ENCODE measurements around the gene DCXR.

The DCXR gene

GRCh38 chr17:82021107-82021899 lies 16.2 kb downstream of the DCXR start:
- DNase-seq = peak; percentile 63 to 64

DNA sequence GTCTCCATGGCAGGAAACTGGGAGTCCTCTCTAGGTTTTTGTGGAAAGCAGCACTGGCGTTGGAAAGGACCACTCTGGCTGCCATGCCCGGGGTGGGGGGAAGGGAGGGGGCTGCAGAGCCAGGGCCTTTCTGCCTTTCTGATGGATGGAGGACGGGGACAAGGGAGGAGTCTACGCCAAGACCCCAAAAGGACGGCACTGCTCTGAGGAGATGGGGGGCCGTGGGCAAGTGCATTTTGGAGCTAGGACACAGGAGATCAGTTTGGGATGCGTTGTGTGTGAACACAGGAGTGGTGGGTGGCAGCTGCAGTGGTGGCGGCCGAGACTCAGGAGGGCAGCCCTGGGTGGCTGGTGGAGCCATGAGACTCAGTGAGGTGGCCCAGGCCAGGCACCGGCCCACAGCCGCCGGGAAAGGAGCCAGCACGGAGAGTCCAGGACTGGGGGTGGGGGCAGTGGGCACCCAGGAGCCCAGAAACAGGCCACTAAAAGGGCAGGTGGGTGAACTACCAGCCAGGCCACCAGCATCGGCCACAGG lies 16.9 kb downstream of the DCXR start:
- no peak for DNase-seq

DNA sequence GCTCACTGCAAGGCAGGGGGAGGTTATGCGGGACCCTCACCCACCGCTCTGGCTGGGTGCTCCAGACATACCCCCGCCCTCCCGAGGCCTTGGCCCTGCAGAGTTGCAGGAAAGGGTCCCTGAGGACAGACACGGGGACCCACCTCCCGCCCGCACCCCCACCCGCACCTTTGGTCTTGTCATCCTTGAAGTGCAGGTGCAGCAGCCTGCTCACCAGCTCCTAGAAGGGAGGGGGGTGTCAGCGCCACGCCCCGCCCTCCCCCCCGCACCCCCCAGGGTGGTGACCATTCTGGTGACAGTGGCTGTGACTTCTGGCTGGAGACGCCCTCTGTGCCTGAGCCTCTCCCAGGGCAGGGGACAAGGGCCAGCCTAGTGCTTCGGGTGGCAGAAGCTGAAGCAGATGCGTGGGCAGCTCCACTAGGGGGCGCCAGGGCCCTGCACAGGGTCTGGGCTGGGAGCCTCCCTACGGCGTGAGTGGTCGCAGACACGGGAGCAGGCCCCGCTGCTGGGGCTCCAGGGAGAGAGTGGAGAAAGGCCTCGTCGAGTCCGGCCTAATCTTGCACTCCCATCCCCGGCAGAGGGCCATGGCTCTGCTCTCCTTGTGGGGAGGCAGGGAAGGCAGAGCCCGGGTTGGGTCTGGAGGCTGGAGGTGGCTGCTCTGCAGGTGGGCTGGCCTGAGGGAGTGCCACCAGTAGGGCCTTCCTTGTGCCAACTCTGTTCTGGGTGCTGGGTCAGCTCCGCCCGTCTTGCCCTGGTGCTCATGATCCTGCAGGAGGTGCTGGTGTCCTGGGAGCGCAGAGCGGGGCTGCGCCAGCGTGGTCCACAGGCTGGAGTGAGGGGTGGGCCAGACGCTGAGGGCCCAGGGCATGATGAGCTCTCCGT lies 17.6 kb downstream of the DCXR start:
- peak; percentile 58 to 59 for DNase-seq

GRCh38 chr17:82018989-82019689 lies 18.4 kb downstream of the DCXR start:
- no peak for DNase-seq

DNA sequence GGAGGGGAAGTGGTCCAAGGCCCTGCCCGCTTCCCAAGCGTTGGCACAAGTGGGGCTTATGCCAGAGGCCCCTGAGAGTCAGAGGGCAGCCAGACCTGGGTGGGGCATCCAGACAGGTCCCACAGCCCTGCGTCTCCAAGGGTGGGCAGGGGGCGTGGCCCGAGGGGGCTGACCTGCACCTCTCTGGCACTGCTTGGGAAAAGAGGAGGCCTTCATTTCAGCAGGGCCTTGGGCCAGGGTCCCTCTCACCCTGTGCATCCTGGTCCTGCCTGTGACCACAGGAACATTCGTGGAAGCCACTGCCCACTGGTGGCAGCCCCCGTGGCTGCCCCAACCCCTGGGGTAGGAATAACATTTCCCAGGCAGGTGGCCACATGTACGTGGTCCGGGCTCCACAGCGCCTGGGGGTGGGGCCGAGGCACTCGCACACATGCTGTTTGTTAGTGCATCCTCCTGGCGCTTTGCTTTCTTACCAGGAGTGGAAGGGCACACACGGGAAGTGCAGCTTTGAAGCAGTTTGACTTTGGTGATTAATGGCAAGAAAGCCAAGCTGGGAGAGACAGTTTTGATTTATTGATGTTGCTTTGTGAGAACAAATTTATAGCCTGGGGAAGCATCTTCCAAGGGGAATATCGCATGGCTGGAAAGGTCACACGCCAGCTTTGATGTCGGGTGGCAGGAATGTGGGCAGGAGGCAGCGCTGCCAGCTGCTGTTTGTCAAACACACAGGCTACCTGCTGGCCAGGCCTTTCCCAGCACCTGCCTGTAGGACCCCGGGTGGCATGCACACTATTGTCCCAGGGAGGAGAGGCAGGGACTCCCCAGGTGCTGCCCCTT lies 19.1 kb downstream of the DCXR start:
- no peak for DNase-seq

- no peak for DNase-seq
Measured at GRCh38 chr17:82017612-82018151, 19.8 kb downstream of the DCXR start.

DNA sequence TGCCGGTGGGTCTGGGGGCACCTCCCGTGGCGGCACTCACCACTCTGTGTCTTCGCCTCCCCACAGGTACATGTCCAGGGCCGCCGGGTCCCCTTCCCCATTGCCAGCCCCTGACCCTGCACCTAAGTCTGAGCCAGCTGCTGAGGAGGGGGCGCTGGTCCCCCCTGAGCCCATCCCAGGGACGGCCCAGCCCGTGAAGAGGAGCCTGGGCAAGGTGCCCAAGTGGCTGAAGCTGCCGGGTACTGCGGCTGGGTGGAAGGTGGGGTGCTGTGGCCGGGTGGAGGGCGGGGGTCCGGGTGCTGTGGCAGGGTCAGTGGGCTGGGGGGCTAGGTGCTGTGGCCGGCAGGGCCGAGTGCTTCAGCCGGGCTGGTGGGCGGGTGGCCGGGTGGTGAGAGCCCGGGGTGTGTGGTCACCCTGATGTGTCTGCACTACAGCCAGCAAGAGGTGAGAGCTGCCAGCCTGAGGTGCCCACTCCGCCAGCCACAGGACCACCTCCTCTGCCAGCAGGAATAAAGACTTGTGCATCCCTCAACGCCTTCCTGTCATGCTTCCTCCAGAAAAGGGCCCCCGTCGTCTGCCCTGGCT lies 20.5 kb downstream of the DCXR start:
- DNase-seq = no peak

DNA sequence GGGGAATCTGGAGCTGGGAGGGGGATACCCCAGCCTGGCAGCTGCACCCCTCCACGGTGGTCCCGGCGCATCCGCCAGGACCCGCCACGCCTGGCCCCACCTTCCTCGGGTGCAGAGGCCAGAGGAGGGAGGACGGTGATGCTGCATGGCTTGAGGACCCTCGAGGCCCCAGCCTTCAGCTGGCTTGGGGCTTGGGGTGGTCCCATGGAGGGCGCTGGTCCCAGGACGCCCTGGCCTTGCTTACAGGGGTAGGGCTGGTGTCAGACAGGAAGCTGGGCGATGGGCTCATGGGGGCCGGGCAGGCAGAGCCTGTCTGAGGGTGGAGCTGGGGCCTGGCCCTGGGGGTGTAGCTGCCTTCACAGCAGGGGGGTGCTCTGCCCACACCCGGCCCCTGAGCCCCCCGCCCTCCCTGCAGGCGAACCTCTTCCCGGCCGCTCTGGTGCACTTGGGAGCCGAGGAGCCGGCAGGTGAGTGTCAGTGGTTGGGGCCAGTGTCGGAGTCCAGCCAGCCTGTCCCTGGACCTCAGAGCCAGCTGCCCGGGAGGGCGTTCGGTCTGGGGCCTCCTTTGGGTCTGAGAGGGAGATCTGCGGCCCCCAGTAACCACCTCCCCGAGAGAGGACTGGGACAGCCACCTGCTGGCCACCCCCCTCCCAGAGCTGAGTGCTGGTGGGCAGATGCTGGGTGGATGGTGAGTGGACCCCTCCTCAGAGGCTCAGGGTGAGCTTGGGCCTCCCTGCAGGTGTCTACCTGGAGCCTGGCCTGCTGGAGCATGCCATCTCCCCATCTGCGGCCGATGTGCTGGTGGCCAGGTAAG lies 21.2 kb downstream of the DCXR start:
- DNase-seq = no peak

DNA sequence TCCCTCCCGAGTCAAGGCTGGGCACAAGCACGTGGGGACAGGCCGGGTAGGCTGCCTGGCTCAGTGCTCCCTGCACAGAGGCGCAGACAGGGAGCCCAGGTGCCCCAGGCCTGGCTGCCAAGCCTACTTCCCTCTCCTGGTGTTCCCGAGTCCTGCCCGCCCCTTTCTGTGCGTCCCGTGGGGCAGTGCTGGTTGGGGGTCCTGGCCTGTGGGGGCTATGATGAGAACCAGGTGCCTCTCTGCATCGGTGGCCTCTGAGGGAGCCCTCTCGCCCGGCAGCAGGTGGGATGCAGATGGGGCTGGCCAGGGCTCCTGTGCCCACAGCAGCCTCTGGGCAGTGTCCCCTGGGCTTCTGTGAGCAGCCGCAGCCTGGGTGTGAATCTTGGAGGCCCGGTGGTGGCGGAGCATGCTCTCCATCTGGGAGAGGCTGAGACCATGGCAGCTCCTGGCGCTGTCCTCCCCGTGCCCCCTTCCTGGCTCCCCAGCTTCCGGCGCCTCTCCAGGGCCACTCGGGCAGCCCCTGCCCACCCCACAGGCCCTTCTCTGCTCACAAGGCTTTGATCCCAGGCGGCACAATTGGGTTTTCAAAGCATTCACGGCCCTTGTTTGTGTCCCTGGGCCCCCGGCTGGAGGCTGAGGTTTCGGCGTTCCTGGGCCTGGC lies 22.1 kb downstream of the DCXR start:
- DNase-seq = no peak

- no peak for DNase-seq
Measured at GRCh38 chr17:82014971-82015310, 22.6 kb downstream of the DCXR start.

DNA sequence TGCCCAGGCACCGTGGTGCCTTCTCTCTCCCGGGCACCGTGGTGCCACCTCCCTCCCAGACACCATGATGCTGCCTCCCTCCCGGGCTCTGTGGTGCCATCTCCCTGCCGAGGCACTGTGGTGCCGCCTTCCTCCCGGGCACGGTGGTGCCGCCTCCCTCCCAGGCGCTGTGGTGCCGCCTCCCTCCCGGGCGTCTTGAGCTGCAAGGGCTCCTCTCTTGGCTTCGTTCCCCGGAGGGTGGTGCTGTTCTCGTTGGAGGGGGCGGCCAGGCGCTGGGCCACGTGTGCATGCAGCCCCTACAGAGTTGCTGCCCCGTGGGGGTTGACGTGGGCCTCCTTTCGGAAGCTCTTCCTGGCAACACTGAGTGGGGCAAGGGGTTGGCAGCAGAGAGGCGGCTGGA lies 23.1 kb downstream of the DCXR start:
- no peak for DNase-seq

GRCh38 chr17:82013772-82014321 lies 23.6 kb downstream of the DCXR start:
- DNase-seq = no peak

- DNase-seq = no peak
Measured at GRCh38 chr17:82013341-82013740, 24.2 kb downstream of the DCXR start.

- DNase-seq = no peak
Measured at GRCh38 chr17:82012640-82013295, 24.7 kb downstream of the DCXR start.

DNA sequence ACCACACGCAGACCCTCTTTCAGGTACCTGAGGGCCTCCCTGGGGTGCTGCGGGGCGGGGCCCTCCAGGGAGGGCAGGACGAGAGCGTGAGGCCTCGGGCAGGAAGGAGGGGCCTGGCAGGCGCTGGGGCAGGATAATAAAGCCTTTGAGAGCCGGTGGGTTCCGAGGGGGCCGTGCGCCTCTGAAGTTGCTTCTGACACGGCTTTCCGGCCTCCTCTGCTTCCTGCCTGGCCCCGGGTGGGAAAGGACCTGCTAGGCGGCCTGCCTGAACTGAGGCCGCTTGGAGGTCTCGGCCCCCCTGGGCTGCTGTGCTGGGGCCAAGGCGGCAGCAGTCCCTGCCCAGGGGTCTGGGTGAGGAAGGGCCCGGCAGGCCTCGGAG lies 25.2 kb downstream of the DCXR start:
- DNase-seq = no peak

- DNase-seq = no peak
Measured at GRCh38 chr17:82011617-82012187, 25.8 kb downstream of the DCXR start.

DNA sequence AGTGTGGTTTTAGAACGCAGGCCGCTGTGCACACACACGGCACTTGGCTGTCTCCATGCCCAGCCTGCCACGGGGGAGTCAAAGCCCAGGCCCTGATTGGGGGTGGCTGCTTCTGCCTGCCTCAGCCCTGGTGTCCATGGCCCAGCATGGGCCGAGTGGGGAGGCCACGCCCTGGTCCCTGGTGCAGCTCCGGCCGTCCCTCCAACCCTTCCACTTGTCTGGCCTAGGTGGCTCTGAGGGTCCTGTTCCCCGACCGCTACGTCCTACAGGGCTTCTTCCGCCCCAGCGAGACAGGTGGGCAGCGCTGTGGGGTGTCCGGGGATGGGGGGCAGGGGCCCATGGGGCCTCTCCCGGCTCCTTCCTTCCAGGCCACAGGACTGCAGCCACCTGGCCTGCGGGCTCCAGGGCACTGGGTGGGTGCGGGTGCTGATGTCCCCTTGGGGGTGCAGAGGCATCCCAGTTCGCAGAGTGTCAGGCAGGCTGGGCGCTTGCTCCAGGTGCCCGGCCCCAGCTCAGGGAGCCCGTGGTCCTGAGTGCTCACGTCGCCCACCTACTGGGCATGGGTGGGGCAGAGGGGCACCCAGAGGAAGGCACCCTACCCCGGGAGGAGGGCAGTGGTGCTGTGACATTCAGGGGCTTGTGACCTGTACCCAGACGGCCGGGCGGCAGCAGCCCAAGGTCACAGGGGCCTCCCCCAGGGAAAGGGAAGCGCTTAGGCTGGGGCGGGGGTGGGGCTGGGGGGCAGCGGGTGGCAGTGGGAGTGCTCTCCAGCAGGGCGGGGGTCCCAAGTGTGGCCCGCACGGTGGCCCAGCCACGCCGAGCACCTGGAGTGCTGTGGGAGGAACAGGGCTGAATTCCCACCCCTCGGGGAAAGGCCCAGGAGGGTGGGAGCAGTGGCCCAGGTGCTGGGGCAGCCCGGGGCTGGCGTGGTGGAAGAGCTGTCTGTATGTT lies 26.6 kb downstream of the DCXR start:
- DNase-seq = no peak

DNA sequence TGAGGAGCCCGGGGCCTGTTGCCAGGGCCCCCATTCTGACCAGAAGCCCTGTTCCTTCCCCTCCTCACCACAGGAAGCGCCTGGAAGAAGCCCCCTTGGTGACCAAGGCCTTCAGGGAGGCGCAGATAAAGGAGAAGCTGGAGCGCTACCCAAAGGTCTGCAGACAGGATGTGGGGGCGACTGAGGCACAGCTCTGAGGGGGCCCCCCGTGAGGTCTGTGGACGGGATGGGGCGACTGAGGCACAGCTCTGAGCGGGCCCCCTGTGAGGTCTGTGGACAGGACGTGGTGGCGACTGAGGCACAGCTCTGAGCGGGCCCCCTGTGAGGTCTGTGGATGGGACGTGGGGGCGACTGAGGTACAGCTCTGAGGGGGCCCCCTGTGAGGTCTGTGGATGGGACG lies 28.1 kb downstream of the DCXR start:
- no peak for DNase-seq

Data from CD4-positive, alpha-beta T cell treated with Interleukin-1 beta for 1 hour (primary cell).